H1 (cell line): Measurements from ENCODE around the gene BICDL1. TPM values are rescaled to one million over a fixed set of nuclear protein-coding genes. Genes with fewer than 3 reads are reported as not detected.

Experiments used
- CTCF ChIA-PET: fragments of 300-600 bp; sonication (Branson Sonifier 250); formaldehyde crosslinking; loops from one replicate; lab custom pipeline; 2021; ENCODE audit not compliant: partially characterized antibody; lab: Charles Lee
- POLR2A ChIA-PET: fragments of 300-600 bp; sonication (Branson Sonifier 250); formaldehyde crosslinking; loops from one replicate; lab custom pipeline; 2021; ENCODE audit warnings: inconsistent platforms; ENCODE audit not compliant: partially characterized antibody; lab: Charles Lee
- DNase-seq, 2 experiments: peaks; one replicate each; pipeline versions ENCODE4 v3.0.0 to v3.0.0-alpha.2; 2010 to 2022; ENCODE audit warnings: low spot score in 2 of 2, low read depth in 1 of 2, mixed read lengths in 1 of 2
- FAIRE-seq: peaks from 2 replicates; lab custom pipeline; 2011; peaks lifted over from hg19 to GRCh38; lab: Jason Lieb, UNC
- H2AFZ ChIP-seq: 2 replicates; pipeline ENCODE4 v1.8.1; 2012; ENCODE audit warnings: low read length, inconsistent platforms
- H2AK5ac ChIP-seq: 2 replicates; pipeline ENCODE4 v1.6.1; 2013; ENCODE audit warnings: low read depth, low read length
- H2BK120ac ChIP-seq: replicated peaks from 2 replicates; pipeline ENCODE3; 2013; ENCODE audit warnings: low read depth, low read length, inconsistent platforms
- H2BK12ac ChIP-seq: 2 replicates; pipeline ENCODE4 v1.6.1; 2013; ENCODE audit warnings: low read depth, low read length
- H2BK15ac ChIP-seq: 2 replicates; pipeline ENCODE4 v1.6.1; 2013; ENCODE audit warnings: low read length
- H2BK20ac ChIP-seq: 2 replicates; pipeline ENCODE4 v1.6.1; 2013; ENCODE audit warnings: low read length
- H2BK5ac ChIP-seq: 2 replicates; pipeline ENCODE4 v1.6.1; 2013; ENCODE audit warnings: low read depth, low read length
- H3K14ac ChIP-seq: 2 replicates; pipeline ENCODE4 v1.6.1; 2013; ENCODE audit warnings: inconsistent platforms; ENCODE audit not compliant: insufficient read length
- H3K18ac ChIP-seq: 2 replicates; pipeline ENCODE4 v1.6.1; 2013; ENCODE audit warnings: low read length; ENCODE audit errors: extremely low read depth
- H3K23ac ChIP-seq: 2 replicates; pipeline ENCODE4 v1.6.1; 2013; ENCODE audit warnings: inconsistent platforms; ENCODE audit not compliant: insufficient read length
- H3K23me2 ChIP-seq: 2 replicates; pipeline ENCODE4 v1.6.1; 2013; ENCODE audit warnings: low read depth, low read length
- H3K27ac ChIP-seq: 2 replicates; pipeline ENCODE4 v1.6.1; 2011; ENCODE audit warnings: low read depth, low read length, inconsistent platforms
- H3K27me3 ChIP-seq, 4 experiments: replicated peaks in 1 of 4; 1 replicate in 1 of 4; 2 replicates in 3 of 4; pipeline versions ENCODE4 v1.6.1 to v1.8.1; 2011 to 2013; ENCODE audit warnings: low read length in 3 of 4, mild to moderate bottlenecking in 3 of 4, inconsistent platforms in 2 of 4, mixed read lengths in 2 of 4, moderate library complexity in 1 of 4; ENCODE audit not compliant: control insufficient read depth in 3 of 4, insufficient read depth in 3 of 4; ENCODE audit errors: extremely low read depth in 1 of 4
- H3K36me3 ChIP-seq, 4 experiments: 2 replicates each; pipeline versions ENCODE4 v1.6.1 to v1.8.1; 2011 to 2013; ENCODE audit warnings: mild to moderate bottlenecking in 4 of 4, low read length in 3 of 4, moderate library complexity in 2 of 4, control low read depth in 1 of 4, inconsistent platforms in 1 of 4; ENCODE audit not compliant: insufficient read depth in 4 of 4, control insufficient read depth in 2 of 4
- H3K4ac ChIP-seq: replicated peaks from 2 replicates; pipeline ENCODE3; 2013; ENCODE audit warnings: low read length, low read depth, mixed read lengths, inconsistent platforms; ENCODE audit not compliant: insufficient read length
- H3K4me1 ChIP-seq, 4 experiments: replicated peaks in 1 of 4; 1 replicate in 1 of 4; 2 replicates in 3 of 4; pipeline versions ENCODE4 v1.6.1 to v1.8.1; 2011 to 2013; ENCODE audit warnings: low read length in 3 of 4, inconsistent platforms in 2 of 4, mixed read lengths in 1 of 4; ENCODE audit not compliant: insufficient read depth in 4 of 4, control insufficient read depth in 3 of 4
- H3K4me2 ChIP-seq, 2 experiments: 2 replicates each; pipeline versions ENCODE4 v1.6.1 to v1.8.1; 2011 to 2013; ENCODE audit warnings: low read depth in 2 of 2, low read length in 2 of 2, control low read depth in 1 of 2, inconsistent platforms in 1 of 2, mild to moderate bottlenecking in 1 of 2; ENCODE audit not compliant: insufficient read depth in 1 of 2
- H3K4me3 ChIP-seq, 4 experiments: fragments of 200-600, 300-600 bp in 1 of 4; sonication (generic), shearing (Covaris generic), sonication (Bioruptor Twin) in 1 of 4; 2 replicates each; pipeline versions ENCODE4 v1.5.1 to v1.8.1; 2011 to 2016; ENCODE audit warnings: low read length in 4 of 4, low read depth in 3 of 4, control low read depth in 2 of 4, inconsistent platforms in 2 of 4, mild to moderate bottlenecking in 2 of 4, mixed read lengths in 1 of 4, moderate library complexity in 1 of 4; ENCODE audit not compliant: insufficient read depth in 2 of 4; ENCODE audit errors: extremely low read depth in 1 of 4
- H3K56ac ChIP-seq: replicated peaks from 2 replicates; pipeline ENCODE3; 2013; ENCODE audit warnings: low read depth, mild to moderate bottlenecking, mixed read lengths, low read length, inconsistent platforms; ENCODE audit not compliant: insufficient read length
- H3K79me1 ChIP-seq: 2 replicates; pipeline ENCODE4 v1.6.1; 2013; ENCODE audit warnings: low read depth, low read length, control low read depth
- H3K79me2 ChIP-seq, 2 experiments: 2 replicates each; pipeline versions ENCODE4 v1.6.1 to v1.8.1; 2012 to 2013; ENCODE audit warnings: low read length in 2 of 2, mild to moderate bottlenecking in 2 of 2, inconsistent platforms in 1 of 2; ENCODE audit not compliant: insufficient read depth in 2 of 2, control insufficient read depth in 1 of 2
- H3K9ac ChIP-seq, 4 experiments: replicated peaks in 1 of 4; 1 replicate in 1 of 4; 2 replicates in 3 of 4; pipeline versions ENCODE4 v1.6.1 to v1.8.1; 2011 to 2013; ENCODE audit warnings: low read depth in 3 of 4, low read length in 3 of 4, control low read depth in 2 of 4, mild to moderate bottlenecking in 2 of 4, moderate library complexity in 2 of 4, inconsistent platforms in 1 of 4; ENCODE audit errors: extremely low read depth in 1 of 4
- H3K9me3 ChIP-seq, 2 experiments: 2 replicates each; pipeline versions ENCODE4 v1.6.1 to v1.8.1; 2012 to 2013; ENCODE audit warnings: mild to moderate bottlenecking in 2 of 2, moderate library complexity in 2 of 2, control low read depth in 1 of 2, inconsistent platforms in 1 of 2, low read depth in 1 of 2, low read length in 1 of 2, mixed read lengths in 1 of 2; ENCODE audit not compliant: insufficient read depth in 2 of 2
- H4K20me1 ChIP-seq, 2 experiments: replicated peaks in 1 of 2; 2 replicates each; pipeline versions ENCODE3 to v1.8.1; 2011 to 2013; ENCODE audit warnings: inconsistent platforms in 2 of 2, low read length in 2 of 2, mild to moderate bottlenecking in 1 of 2; ENCODE audit not compliant: insufficient read depth in 2 of 2, control insufficient read depth in 1 of 2
- H4K5ac ChIP-seq: 2 replicates; pipeline ENCODE4 v1.6.1; 2013; ENCODE audit warnings: low read length, low read depth, mixed read lengths, inconsistent platforms; ENCODE audit not compliant: insufficient read length
- H4K8ac ChIP-seq: 2 replicates; pipeline ENCODE4 v1.8.0; 2013; ENCODE audit warnings: mild to moderate bottlenecking, moderate library complexity, low read length, inconsistent platforms; ENCODE audit not compliant: insufficient read depth; ENCODE audit errors: extremely low read depth
- H4K91ac ChIP-seq: replicated peaks from 2 replicates; pipeline ENCODE3; 2013; ENCODE audit warnings: low read length, mixed read lengths, inconsistent platforms; ENCODE audit not compliant: insufficient read length
- EP300 ChIP-seq, 2 experiments: IDR thresholded peaks; 1 replicate in 1 of 2; 2 replicates in 1 of 2; pipeline ENCODE4 v1.6.1; 2011 to 2012; ENCODE audit warnings: low read depth in 2 of 2, low read length in 2 of 2, mild to moderate bottlenecking in 2 of 2, borderline replicate concordance in 1 of 2, inconsistent platforms in 1 of 2, moderate library complexity in 1 of 2
- PHF8 ChIP-seq: fragments of 200-600 bp; sonication (generic); conservative IDR thresholded peaks from 2 replicates; pipeline ENCODE4 v1.7.1; 2012; ENCODE audit warnings: low read depth, mild to moderate bottlenecking, inconsistent platforms, low read length, moderate library complexity
- RBBP5 ChIP-seq: IDR thresholded peaks from 2 replicates; pipeline ENCODE4 v1.7.1; 2012; ENCODE audit warnings: low read depth, mild to moderate bottlenecking, inconsistent platforms, low read length, moderate library complexity, borderline replicate concordance
- TBP ChIP-seq: IDR thresholded peaks from 2 replicates; pipeline ENCODE4 v1.6.1; 2011; ENCODE audit warnings: low read depth, low read length, improper control_type of control experiment
- WGBS, 2 experiments: shearing (Covaris generic) in 1 of 2; methylation state at CpG; one replicate each; pipeline versions ENCODE4 v1.1.6 to v1.1.7; 2013 to 2015; ENCODE audit warnings: low lambda C conversion rate in 2 of 2, mixed read lengths in 2 of 2, inconsistent platforms in 1 of 2, low coverage in 1 of 2, missing lambda C conversion rate in 1 of 2; ENCODE audit not compliant: insufficient replicate concordance in 2 of 2, insufficient coverage in 1 of 2, insufficient read length in 1 of 2; ENCODE audit errors: extremely low coverage in 1 of 2, missing lambda C conversion rate in 1 of 2; 5-methylcytosine and 5-hydroxymethylcytosine counted together
- polyA plus RNA-seq, 7 experiments: library from polyadenylated mRNA; depleted of rRNA in 3 of 7; stranded (reverse) in 5 of 7; unstranded in 2 of 7; fragments of >200 nt in 5 of 7; fragments of 200-250 nt in 2 of 7; gene quantifications; 1 replicate in 5 of 7; 2 replicates in 1 of 7; 4 replicates in 1 of 7; pipeline versions ENCODE4 v1.2.1 to v1.2.3, GENCODE V29; 2011 to 2013; ENCODE audit warnings: missing spikeins in 2 of 7, mixed read lengths in 2 of 7
- total RNA-seq: library from RNA; stranded (reverse); fragmentation: NEBNext Ultra II Directional; extraction: Animal tissue kit (Norgen Biotek cat#: 25700); gene quantifications from 2 replicates; pipeline ENCODE4 v1.2.1, GENCODE V29; 2021

BICDL1 gene
- total and polyA plus RNA-seq, 2 of the 8 experiments (the other 6 are each of a cell fraction or from before 2014, with no cell fraction given), result 17.2 to 25.9 TPM

- no peak overlapping the region for H2BK120ac ChIP-seq
- H3K9ac ChIP-seq, result no peak overlapping the region
- FAIRE-seq, result no peak
- H4K91ac ChIP-seq, result no peak overlapping the region
- no peaks in the 10 kb centered on the region for H4K20me1 ChIP-seq
- no peaks in the 10 kb centered on the region for H3K79me2 ChIP-seq
- H4K5ac ChIP-seq, result no peak overlapping the region
- H3K4me1 ChIP-seq, result peaks cover 0 to 9% (median 3%) of the 10 kb centered on the region in 4 experiments; a peak in 5 of 7 replicates
- no peak overlapping the region for H3K4me3 ChIP-seq
- H3K36me3 ChIP-seq, result no peaks in the 10 kb centered on the region
- H3K23ac ChIP-seq, result no peak overlapping the region
- H3K4me2 ChIP-seq, result no peak overlapping the region
- H2AFZ ChIP-seq, result no peak overlapping the region
- DNase-seq, result no peak
- CTCF ChIA-PET, result no interaction called here
- no peak overlapping the region for H2BK12ac ChIP-seq
- peaks cover 0 to 1% (median 0%) of the 10 kb centered on the region in 4 experiments; a peak in 1 of 7 replicates for H3K27me3 ChIP-seq
- no peak overlapping the region for H3K14ac ChIP-seq
- H2BK15ac ChIP-seq, result no peak overlapping the region
- no peak overlapping the region for H2BK5ac ChIP-seq
- WGBS, 2 experiments, result 88% methylated on average over 2 of the region's 2 CpGs; no CpG with 5 or more reads in 1 of the 2 experiments
- no peak overlapping the region for H2AK5ac ChIP-seq
- no peak overlapping the region for H4K8ac ChIP-seq
- H3K27ac ChIP-seq, result no peak overlapping the region
- no peaks in the 10 kb centered on the region for H3K79me1 ChIP-seq
- H3K9me3 ChIP-seq, result no peaks in the 10 kb centered on the region
- no peak overlapping the region for H2BK20ac ChIP-seq
- H3K56ac ChIP-seq, result no peak overlapping the region
- POLR2A ChIA-PET, result interaction anchor here (1.1 kb wide), 1 partner anchor 159 kb away, joined by 4 read pairs; no protein-coding TSS in a partner anchor
- no peaks in the 10 kb centered on the region for H3K23me2 ChIP-seq
- H3K4ac ChIP-seq, result no peak overlapping the region
- no peak overlapping the region for H3K18ac ChIP-seq
- TF ChIP-seq RBBP5, result no peak
- TF ChIP-seq TBP, result no peak
- no peak for TF ChIP-seq EP300 (IDR thresholded peaks at IDR 0.05; ENCODE audit: borderline replicate concordance in 1 of 2, low read depth in 2 of 2, low read length in 2 of 2)
- TF ChIP-seq PHF8, result no peak
These were observed 48.8 kb downstream of the BICDL1 start for GRCh38 chr12:120037851-120038250.
